Neural cell (in vitro differentiated cells): ENCODE results near the gene CASP10. TPM values are rescaled to one million over a fixed set of nuclear protein-coding genes. Genes with fewer than 3 reads are reported as not detected.

Experiments
- H2AFZ ChIP-seq: fragments of 200-600, 300-800 bp; sonication (generic), shearing (Covaris generic); 2 replicates; pipeline ENCODE4 v1.6.0; 2014; ENCODE audit warnings: low read depth, mild to moderate bottlenecking, antibody characterized with exemption, low read length, moderate library complexity
- H3F3A ChIP-seq: fragments of 200-600 bp; shearing (Covaris generic); 2 replicates; pipeline ENCODE4 v1.6.1; 2016; ENCODE audit warnings: mild to moderate bottlenecking, moderate library complexity, mixed read lengths, antibody characterized with exemption, low read length; ENCODE audit not compliant: insufficient read depth, poor library complexity, severe bottlenecking
- H3K27ac ChIP-seq: fragments of 200-600, 300-800 bp; sonication (generic), shearing (Covaris generic); 2 replicates; pipeline ENCODE4 v1.5.1; 2014; ENCODE audit warnings: mild to moderate bottlenecking, low read length, moderate library complexity
- H3K27me3 ChIP-seq: fragments of 300-800, 200-600 bp; sonication (generic), shearing (Covaris generic); 2 replicates; pipeline ENCODE4 v1.6.0; 2014; ENCODE audit warnings: mild to moderate bottlenecking, low read depth, low read length, moderate library complexity; ENCODE audit not compliant: insufficient read depth
- H3K36me3 ChIP-seq: fragments of 300-800, 200-600 bp; sonication (generic), shearing (Covaris generic); 2 replicates; pipeline ENCODE4 v1.5.1; 2014; ENCODE audit warnings: mild to moderate bottlenecking, antibody characterized with exemption, low read length, moderate library complexity; ENCODE audit not compliant: insufficient read depth
- H3K4me2 ChIP-seq: fragments of 300-800, 200-600 bp; sonication (generic), shearing (Covaris generic); 2 replicates; pipeline ENCODE4 v1.6.0; 2014; ENCODE audit warnings: mild to moderate bottlenecking, low read length
- H3K4me3 ChIP-seq: fragments of 300-800, 200-600 bp; sonication (generic), shearing (Covaris generic); 2 replicates; pipeline ENCODE4 v1.5.1; 2014; ENCODE audit warnings: mild to moderate bottlenecking, low read length, moderate library complexity
- H3K79me2 ChIP-seq: fragments of 200-600 bp; shearing (Covaris generic); replicated peaks from 2 replicates; pipeline ENCODE4 v1.6.0; 2014; ENCODE audit warnings: mild to moderate bottlenecking, low read length, moderate library complexity; ENCODE audit not compliant: insufficient read depth
- H3K9ac ChIP-seq: fragments of 300-800, 200-600 bp; sonication (generic), shearing (Covaris generic); 2 replicates; pipeline ENCODE4 v1.6.1; 2016; ENCODE audit warnings: mild to moderate bottlenecking, low read length, mixed read lengths
- H3K9me2 ChIP-seq: fragments of 200-600 bp; shearing (Covaris generic); 2 replicates; pipeline ENCODE4 v1.6.1; 2016; ENCODE audit warnings: mild to moderate bottlenecking, low read length, mixed read lengths; ENCODE audit not compliant: insufficient read depth
- H3K9me3 ChIP-seq: fragments of 200-600, 300-800 bp; sonication (generic), shearing (Covaris generic); 2 replicates; pipeline ENCODE4 v1.6.1; 2016; ENCODE audit warnings: mild to moderate bottlenecking, mixed run types, low read length, moderate library complexity, mixed read lengths
- H4K20me1 ChIP-seq: fragments of 200-600 bp; shearing (Covaris generic); 2 replicates; pipeline ENCODE4 v1.6.1; 2016; ENCODE audit warnings: mild to moderate bottlenecking, mixed run types; ENCODE audit not compliant: insufficient read depth
- CTCF ChIP-seq: fragments of 450-650 bp; IDR thresholded peaks from 2 replicates; pipeline ENCODE4 v1.5.1; 2014; ENCODE audit warnings: antibody characterized with exemption, mild to moderate bottlenecking, moderate library complexity; ENCODE audit not compliant: poor library complexity, severe bottlenecking
- EP300 ChIP-seq: fragments of 450-650 bp; conservative IDR thresholded peaks from 2 replicates; pipeline ENCODE4 v1.6.1; 2014; ENCODE audit warnings: antibody characterized with exemption, mild to moderate bottlenecking, moderate library complexity; ENCODE audit not compliant: poor library complexity, severe bottlenecking
- EZH2 ChIP-seq: fragments of 200-600, 300-800 bp; shearing (Covaris generic), sonication (generic); IDR thresholded peaks from 2 replicates; pipeline ENCODE4 v1.6.1; 2014; ENCODE audit warnings: antibody characterized with exemption, low read length, borderline replicate concordance, mild to moderate bottlenecking; ENCODE audit not compliant: insufficient read depth, poor library complexity, severe bottlenecking
- MXI1 ChIP-seq: fragments of 450-650 bp; conservative IDR thresholded peaks from 2 replicates; pipeline ENCODE4 v1.6.1; 2014; ENCODE audit warnings: antibody characterized with exemption, mild to moderate bottlenecking; ENCODE audit not compliant: poor library complexity, severe bottlenecking
- POLR2AphosphoS5 ChIP-seq: IDR thresholded peaks from 2 replicates; pipeline ENCODE4 v1.6.1; 2012
- RAD21 ChIP-seq: fragments of 450-650 bp; conservative IDR thresholded peaks from 2 replicates; pipeline ENCODE4 v1.6.1; 2014; ENCODE audit warnings: antibody characterized with exemption, mild to moderate bottlenecking, moderate library complexity
- REST ChIP-seq: IDR thresholded peaks from 2 replicates; pipeline ENCODE4 v1.6.1; 2012; ENCODE audit warnings: borderline replicate concordance
- SMC3 ChIP-seq: fragments of 450-650 bp; conservative IDR thresholded peaks from 2 replicates; pipeline ENCODE4 v1.6.1; 2014; ENCODE audit warnings: antibody characterized with exemption, mild to moderate bottlenecking, moderate library complexity; ENCODE audit not compliant: poor library complexity
- TAF1 ChIP-seq: IDR thresholded peaks from 2 replicates; pipeline ENCODE4 v1.6.1; 2012; ENCODE audit warnings: low read depth
- polyA plus RNA-seq: library from polyadenylated mRNA; depleted of rRNA; stranded (reverse); fragments of >200 nt; gene quantifications from 2 replicates; pipeline ENCODE4 v1.2.3, GENCODE V29; 2014

CASP10 gene
- polyA plus RNA-seq, 1 donor from 2014 or later, result not detected

- Histone ChIP-seq H3K9me3 (no peaks in the 10 kb centered on the region), H3K4me3 (no peak overlapping the region), H3K36me3 (no peaks in the 10 kb centered on the region), H2AFZ (no peak overlapping the region), H3F3A (no peaks in the 10 kb centered on the region), H3K9ac (no peak overlapping the region), H3K9me2 (no peaks in the 10 kb centered on the region), H3K4me2 (no peak overlapping the region), H3K27ac (no peak overlapping the region), H3K79me2 (no peaks in the 10 kb centered on the region), H3K27me3 (no peaks in the 10 kb centered on the region), H4K20me1 (no peaks in the 10 kb centered on the region)
- TF ChIP-seq EP300 (no peak), REST (no peak), POLR2AphosphoS5 (no peak), EZH2 (no peak), CTCF (no peak), MXI1 (no peak), SMC3 (no peak), RAD21 (no peak), TAF1 (no peak)
Observed at GRCh38 chr2:201205515-201205849, 22.5 kb downstream of the CASP10 start.

- no peak overlapping the region for H3K9ac ChIP-seq
- H3K36me3 ChIP-seq, result no peaks in the 10 kb centered on the region
- H3K27me3 ChIP-seq, result no peaks in the 10 kb centered on the region
- no peak overlapping the region for H3K4me2 ChIP-seq
- H3K4me3 ChIP-seq, result no peak overlapping the region
- no peaks in the 10 kb centered on the region for H3K79me2 ChIP-seq
- no peaks in the 10 kb centered on the region for H3K9me2 ChIP-seq
- H3F3A ChIP-seq, result no peaks in the 10 kb centered on the region
- H4K20me1 ChIP-seq, result no peaks in the 10 kb centered on the region
- TF ChIP-seq TAF1 (no peak), SMC3 (no peak), EZH2 (no peak), EP300 (no peak), REST (no peak), POLR2AphosphoS5 (no peak), CTCF (no peak), MXI1 (no peak), RAD21 (no peak)
- no peaks in the 10 kb centered on the region for H3K9me3 ChIP-seq
- H2AFZ ChIP-seq, result no peak overlapping the region
- H3K27ac ChIP-seq, result no peak overlapping the region
Observed at GRCh38 chr2:201208563-201209252, 25.8 kb downstream of the CASP10 start.
